HepG2 (cell line): ENCODE measurements around the gene RHBDL1. TPM values are rescaled to one million over a fixed set of nuclear protein-coding genes. Genes with fewer than 3 reads are reported as not detected.

Source experiments
- ATAC-seq: fragments of 200-7000 bp; cut with Tn5 transposase; 3 replicates; pipeline ENCODE4 v1.9.1; 2020; ENCODE audit warnings: mild to moderate bottlenecking, moderate library complexity
- BruUV-seq: library from RNA; stranded (reverse); fragments of 400-500 nt; replicated peaks from 2 replicates; lab custom pipeline; 2021; lab: Mats Ljungman, UMichigan
- CTCF ChIA-PET: fragments of 300-600 bp; formaldehyde crosslinking; extraction: SDS; loops from one replicate; lab custom pipeline; 2021; ENCODE audit warnings: low total read pairs, inconsistent platforms, low intra/inter-chr PET ratio; lab: Yijun Ruan, JAX
- POLR2A ChIA-PET: fragments of 350-600 bp; sonication (Branson Sonifier 250); formaldehyde crosslinking; loops from one replicate; lab custom pipeline; 2020; ENCODE audit warnings: antibody characterized with exemption, inconsistent platforms; lab: Yijun Ruan, JAX
- DNase-seq: peaks from one replicate; pipeline ENCODE4 v3.0.0-alpha.2; 2015; ENCODE audit warnings: low spot score
- FAIRE-seq: peaks from 3 replicates; lab custom pipeline; 2011; peaks lifted over from hg19 to GRCh38; lab: Jason Lieb, UNC
- H2AFZ ChIP-seq: one replicate; pipeline ENCODE4 v1.6.1; 2011; ENCODE audit warnings: low read length, inconsistent platforms
- H3K27ac ChIP-seq: fragments of 300-600 bp; 3 replicates; pipeline ENCODE4 v1.8.0; 2011; ENCODE audit warnings: mixed run types, mild to moderate bottlenecking, mixed read lengths, low read length, inconsistent platforms; ENCODE audit not compliant: insufficient read depth; ENCODE audit errors: extremely low read length
- H3K27me3 ChIP-seq, 2 experiments: fragments of 200-600 bp in 1 of 2; 2 replicates in 1 of 2; 3 replicates in 1 of 2; pipeline versions ENCODE4 v1.6.0 to v1.8.0; 2011; ENCODE audit warnings: low read length in 2 of 2, mild to moderate bottlenecking in 2 of 2, moderate library complexity in 2 of 2, inconsistent platforms in 1 of 2; ENCODE audit not compliant: insufficient read depth in 2 of 2, control insufficient read depth in 1 of 2
- H3K36me3 ChIP-seq, 2 experiments: fragments of 200-600 bp in 1 of 2; replicated peaks in 1 of 2; 2 replicates in 1 of 2; 3 replicates in 1 of 2; pipeline versions ENCODE4 v1.5.1 to v1.8.0; 2011; ENCODE audit warnings: low read length in 2 of 2, inconsistent platforms in 1 of 2; ENCODE audit not compliant: insufficient read depth in 2 of 2, control insufficient read depth in 1 of 2
- H3K4me1 ChIP-seq: 2 replicates; pipeline ENCODE4 v1.5.1; 2012; ENCODE audit warnings: low read length, inconsistent platforms; ENCODE audit not compliant: insufficient read depth
- H3K4me2 ChIP-seq: 2 replicates; pipeline ENCODE4 v1.6.0; 2011; ENCODE audit warnings: low read depth, low read length, inconsistent platforms
- H3K4me3 ChIP-seq, 3 experiments: fragments of 200-600 bp in 1 of 3; sonication (generic), shearing (Covaris generic) in 1 of 3; replicated peaks in 1 of 3; 2 replicates each; pipeline ENCODE4 v1.5.1; 2011 to 2016; ENCODE audit warnings: low read length in 3 of 3, inconsistent platforms in 2 of 3, low read depth in 2 of 3, mild to moderate bottlenecking in 2 of 3, control low read depth in 1 of 3, mixed read lengths in 1 of 3; ENCODE audit not compliant: insufficient read depth in 1 of 3
- H3K79me2 ChIP-seq: one replicate; pipeline ENCODE4 v1.6.1; 2011; ENCODE audit warnings: low read length, inconsistent platforms; ENCODE audit not compliant: insufficient read depth
- H3K9ac ChIP-seq: 2 replicates; pipeline ENCODE4 v1.6.0; 2011; ENCODE audit warnings: mild to moderate bottlenecking, low read depth, low read length, inconsistent platforms; ENCODE audit not compliant: insufficient read depth
- H3K9me3 ChIP-seq: 2 replicates; pipeline ENCODE4 v1.5.1; 2012; ENCODE audit warnings: mild to moderate bottlenecking, low read length
- H4K20me1 ChIP-seq: 2 replicates; pipeline ENCODE4 v1.6.0; 2011; ENCODE audit warnings: inconsistent platforms, mild to moderate bottlenecking, low read length, moderate library complexity; ENCODE audit not compliant: insufficient read depth
- AGO2 ChIP-seq: fragments of 200-400 bp; formaldehyde crosslinking; optimal IDR thresholded peaks from 2 replicates; pipeline ENCODE3; 2017; ENCODE audit warnings: mild to moderate bottlenecking, low read depth, low read length, moderate library complexity
- MTA1 ChIP-seq: sonication (generic); formaldehyde crosslinking; IDR thresholded peaks from 2 replicates; pipeline ENCODE4 v1.4.0; 2020; ENCODE audit warnings: missing genetic modification reagents, mild to moderate bottlenecking, borderline replicate concordance
- PRPF4 ChIP-seq: fragments of 200-400 bp; formaldehyde crosslinking; IDR thresholded peaks from 2 replicates; pipeline ENCODE4 v1.6.1; 2016; ENCODE audit warnings: low read length, low read depth; ENCODE audit not compliant: poor library complexity, severe bottlenecking
- RBM39 ChIP-seq: fragments of 200-400 bp; formaldehyde crosslinking; IDR thresholded peaks from one replicate; pipeline ENCODE4 v1.6.1; 2018; ENCODE audit warnings: antibody characterized with exemption, mild to moderate bottlenecking, low read depth, low read length; ENCODE audit not compliant: poor library complexity, severe bottlenecking
- SCMH1 ChIP-seq: sonication (generic); formaldehyde crosslinking; IDR thresholded peaks from 2 replicates; pipeline ENCODE4 v1.9.0; 2021; ENCODE audit warnings: missing genetic modification reagents, mild to moderate bottlenecking, borderline replicate concordance
- ZBTB38 ChIP-seq: sonication (generic); formaldehyde crosslinking; IDR thresholded peaks from 2 replicates; pipeline ENCODE4 v1.5.1; 2020; ENCODE audit warnings: mild to moderate bottlenecking, missing genetic modification reagents
- ZBTB4 ChIP-seq: sonication (generic); formaldehyde crosslinking; IDR thresholded peaks from 2 replicates; pipeline ENCODE4 v1.4.0; 2020; ENCODE audit warnings: missing genetic modification reagents, mild to moderate bottlenecking, borderline replicate concordance
- WGBS: methylation state at CpG from one replicate; pipeline ENCODE4 v1.1.6; 2017; ENCODE audit warnings: low lambda C conversion rate; 5-methylcytosine and 5-hydroxymethylcytosine counted together
- in situ Hi-C: cut with HindIII; loops from 2 replicates; pipeline ENCODE4 v1.10.0; 2017; ENCODE audit warnings: low pct_unique_long_range_greater_than_20kb; ENCODE audit not compliant: extremely low pct_ligation_motif_present
- intact Hi-C: fragments of 100-400 bp; cut with micrococcal nuclease; formaldehyde crosslinking; loops from one replicate; pipeline ENCODE4 v1.10.0; 2022; ENCODE audit not compliant: unreplicated experiment
- polyA plus RNA-seq, 8 experiments: library from polyadenylated mRNA; depleted of rRNA in 3 of 8; stranded (reverse) in 7 of 8; unstranded in 1 of 8; fragments of >200 nt; fragmentation: Illumina TruSeq in 4 of 8; extraction: Trizol in 4 of 8; gene quantifications; 2 replicates each; pipeline versions ENCODE4 v1.2.1 to v1.2.3, GENCODE V29; 2011 to 2016; ENCODE audit warnings: low read depth in 4 of 8, missing spikeins in 1 of 8, mixed read lengths in 1 of 8; ENCODE audit not compliant: insufficient read depth in 1 of 8
- total RNA-seq, 5 experiments: library from RNA; depleted of rRNA; stranded (reverse); fragments of >200 nt; fragmentation: Illumina TruSeq; extraction: Trizol; gene quantifications; 2 replicates each; pipeline ENCODE4 v1.2.3, GENCODE V29; 2016; ENCODE audit warnings: low read depth in 1 of 5
- TF ChIP-seq, protein P1 (sequence below): sonication (generic); formaldehyde crosslinking; IDR thresholded peaks from 2 replicates; pipeline ENCODE4 v1.5.1; 2020; ENCODE audit warnings: mild to moderate bottlenecking, missing genetic modification reagents, moderate library complexity
- TF ChIP-seq, protein P2 (sequence below): sonication (generic); formaldehyde crosslinking; IDR thresholded peaks from 2 replicates; pipeline ENCODE4 v1.4.0; 2020; ENCODE audit warnings: missing genetic modification reagents
- TF ChIP-seq, protein P3 (sequence below): sonication (generic); formaldehyde crosslinking; IDR thresholded peaks from 2 replicates; pipeline ENCODE4 v1.4.0; 2020; ENCODE audit warnings: missing genetic modification reagents

RHBDL1 gene
- total and polyA plus RNA-seq, 2 of the 13 experiments (the other 11 are each of a cell fraction or from before 2014, with no cell fraction given), result 1.8 to 3.8 TPM

GRCh38 chr16:627454-628239, 47.8 kb upstream of the RHBDL1 start:
- H3K27ac ChIP-seq, result no peak overlapping the region
- ATAC-seq, result no peak
- TF ChIP-seq AGO2, result peak; percentile 71
- peak; percentile 100 for TF ChIP-seq ZBTB38 (CRISPR knock-in tag)
- TF ChIP-seq, protein P1, sequence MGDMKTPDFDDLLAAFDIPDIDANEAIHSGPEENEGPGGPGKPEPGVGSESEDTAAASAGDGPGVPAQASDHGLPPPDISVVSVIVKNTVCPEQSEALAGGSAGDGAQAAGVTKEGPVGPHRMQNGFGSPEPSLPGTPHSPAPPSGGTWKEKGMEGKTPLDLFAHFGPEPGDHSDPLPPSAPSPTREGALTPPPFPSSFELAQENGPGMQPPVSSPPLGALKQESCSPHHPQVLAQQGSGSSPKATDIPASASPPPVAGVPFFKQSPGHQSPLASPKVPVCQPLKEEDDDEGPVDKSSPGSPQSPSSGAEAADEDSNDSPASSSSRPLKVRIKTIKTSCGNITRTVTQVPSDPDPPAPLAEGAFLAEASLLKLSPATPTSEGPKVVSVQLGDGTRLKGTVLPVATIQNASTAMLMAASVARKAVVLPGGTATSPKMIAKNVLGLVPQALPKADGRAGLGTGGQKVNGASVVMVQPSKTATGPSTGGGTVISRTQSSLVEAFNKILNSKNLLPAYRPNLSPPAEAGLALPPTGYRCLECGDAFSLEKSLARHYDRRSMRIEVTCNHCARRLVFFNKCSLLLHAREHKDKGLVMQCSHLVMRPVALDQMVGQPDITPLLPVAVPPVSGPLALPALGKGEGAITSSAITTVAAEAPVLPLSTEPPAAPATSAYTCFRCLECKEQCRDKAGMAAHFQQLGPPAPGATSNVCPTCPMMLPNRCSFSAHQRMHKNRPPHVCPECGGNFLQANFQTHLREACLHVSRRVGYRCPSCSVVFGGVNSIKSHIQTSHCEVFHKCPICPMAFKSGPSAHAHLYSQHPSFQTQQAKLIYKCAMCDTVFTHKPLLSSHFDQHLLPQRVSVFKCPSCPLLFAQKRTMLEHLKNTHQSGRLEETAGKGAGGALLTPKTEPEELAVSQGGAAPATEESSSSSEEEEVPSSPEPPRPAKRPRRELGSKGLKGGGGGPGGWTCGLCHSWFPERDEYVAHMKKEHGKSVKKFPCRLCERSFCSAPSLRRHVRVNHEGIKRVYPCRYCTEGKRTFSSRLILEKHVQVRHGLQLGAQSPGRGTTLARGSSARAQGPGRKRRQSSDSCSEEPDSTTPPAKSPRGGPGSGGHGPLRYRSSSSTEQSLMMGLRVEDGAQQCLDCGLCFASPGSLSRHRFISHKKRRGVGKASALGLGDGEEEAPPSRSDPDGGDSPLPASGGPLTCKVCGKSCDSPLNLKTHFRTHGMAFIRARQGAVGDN (CRISPR knock-in tag), result peak; percentile 31; the same call in 1 of the 2 replicates
- TF ChIP-seq, protein P2, sequence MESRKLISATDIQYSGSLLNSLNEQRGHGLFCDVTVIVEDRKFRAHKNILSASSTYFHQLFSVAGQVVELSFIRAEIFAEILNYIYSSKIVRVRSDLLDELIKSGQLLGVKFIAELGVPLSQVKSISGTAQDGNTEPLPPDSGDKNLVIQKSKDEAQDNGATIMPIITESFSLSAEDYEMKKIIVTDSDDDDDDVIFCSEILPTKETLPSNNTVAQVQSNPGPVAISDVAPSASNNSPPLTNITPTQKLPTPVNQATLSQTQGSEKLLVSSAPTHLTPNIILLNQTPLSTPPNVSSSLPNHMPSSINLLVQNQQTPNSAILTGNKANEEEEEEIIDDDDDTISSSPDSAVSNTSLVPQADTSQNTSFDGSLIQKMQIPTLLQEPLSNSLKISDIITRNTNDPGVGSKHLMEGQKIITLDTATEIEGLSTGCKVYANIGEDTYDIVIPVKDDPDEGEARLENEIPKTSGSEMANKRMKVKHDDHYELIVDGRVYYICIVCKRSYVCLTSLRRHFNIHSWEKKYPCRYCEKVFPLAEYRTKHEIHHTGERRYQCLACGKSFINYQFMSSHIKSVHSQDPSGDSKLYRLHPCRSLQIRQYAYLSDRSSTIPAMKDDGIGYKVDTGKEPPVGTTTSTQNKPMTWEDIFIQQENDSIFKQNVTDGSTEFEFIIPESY (CRISPR knock-in tag), result peak; percentile 99
- peak; percentile 52 for TF ChIP-seq PRPF4
- 0 out of 2 replicates have a peak, but pooled peaks have one; percentile 51 for TF ChIP-seq MTA1 (CRISPR knock-in tag)
- TF ChIP-seq, protein P3, sequence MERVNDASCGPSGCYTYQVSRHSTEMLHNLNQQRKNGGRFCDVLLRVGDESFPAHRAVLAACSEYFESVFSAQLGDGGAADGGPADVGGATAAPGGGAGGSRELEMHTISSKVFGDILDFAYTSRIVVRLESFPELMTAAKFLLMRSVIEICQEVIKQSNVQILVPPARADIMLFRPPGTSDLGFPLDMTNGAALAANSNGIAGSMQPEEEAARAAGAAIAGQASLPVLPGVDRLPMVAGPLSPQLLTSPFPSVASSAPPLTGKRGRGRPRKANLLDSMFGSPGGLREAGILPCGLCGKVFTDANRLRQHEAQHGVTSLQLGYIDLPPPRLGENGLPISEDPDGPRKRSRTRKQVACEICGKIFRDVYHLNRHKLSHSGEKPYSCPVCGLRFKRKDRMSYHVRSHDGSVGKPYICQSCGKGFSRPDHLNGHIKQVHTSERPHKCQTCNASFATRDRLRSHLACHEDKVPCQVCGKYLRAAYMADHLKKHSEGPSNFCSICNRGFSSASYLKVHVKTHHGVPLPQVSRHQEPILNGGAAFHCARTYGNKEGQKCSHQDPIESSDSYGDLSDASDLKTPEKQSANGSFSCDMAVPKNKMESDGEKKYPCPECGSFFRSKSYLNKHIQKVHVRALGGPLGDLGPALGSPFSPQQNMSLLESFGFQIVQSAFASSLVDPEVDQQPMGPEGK (CRISPR knock-in tag), result peak; percentile 33; the same call in 1 of the 2 replicates
- TF ChIP-seq SCMH1 (CRISPR knock-in tag), result no peak
- peak; percentile 89; the same call in 1 of the 2 replicates for TF ChIP-seq ZBTB4
- peak; percentile 29 for TF ChIP-seq RBM39

More at GRCh38 chr16:627454-628239, 47.8 kb upstream of the RHBDL1 start:
- no peak for DNase-seq
- no peak overlapping the region for H3K4me3 ChIP-seq
- WGBS, result 89% methylated on average over 28 of the region's 50 CpGs
- H4K20me1 ChIP-seq, result no peaks in the 10 kb centered on the region
- H3K36me3 ChIP-seq, result peaks cover 4% of the 10 kb centered on the region in 2 experiments; a peak in 2 of 5 replicates
- no peaks in the 10 kb centered on the region for H3K27me3 ChIP-seq
- no peak overlapping the region for H2AFZ ChIP-seq
- H3K4me2 ChIP-seq, result no peak overlapping the region
- POLR2A ChIA-PET, result interaction anchor here (1.0 kb wide), 1 partner anchor 9 kb away, joined by 3 read pairs; the partner anchor contains the start of gene METTL26
- H3K9me3 ChIP-seq, result no peaks in the 10 kb centered on the region
- in situ Hi-C loops (no loop called here), intact Hi-C loops (no loop called here)
- CTCF ChIA-PET, result no interaction called here
- BruUV-seq, result no TSS peak
- H3K4me1 ChIP-seq, result peaks cover 19% of the 10 kb centered on the region
- H3K9ac ChIP-seq, result no peak overlapping the region
- FAIRE-seq, result no peak
- H3K79me2 ChIP-seq, result no peaks in the 10 kb centered on the region
